Mesenchymal stem cell (in vitro differentiated cells and primary cell): ENCODE measurements around the gene DHX36.

Experiments
- DNase-seq: peaks from one replicate; pipeline ENCODE4 v3.0.0-alpha.2; 2013
- H2AFZ ChIP-seq: one replicate; pipeline ENCODE4 v1.6.1; 2013; ENCODE audit warnings: low read depth, mild to moderate bottlenecking, control low read depth, inconsistent platforms, low read length, moderate library complexity
- H2AK5ac ChIP-seq: 2 replicates; pipeline ENCODE4 v1.6.1; 2013; ENCODE audit warnings: low read length, moderate library complexity, mild to moderate bottlenecking, inconsistent platforms; ENCODE audit not compliant: severe bottlenecking
- H2BK120ac ChIP-seq: one replicate; pipeline ENCODE4 v1.6.1; 2013; ENCODE audit warnings: low read depth, mild to moderate bottlenecking, inconsistent platforms, low read length, moderate library complexity
- H2BK12ac ChIP-seq, 2 experiments: one replicate each; pipeline ENCODE4 v1.6.1; 2013; ENCODE audit warnings: inconsistent platforms in 2 of 2, low read length in 2 of 2, mild to moderate bottlenecking in 2 of 2, moderate library complexity in 2 of 2, control low read depth in 1 of 2
- H2BK15ac ChIP-seq: one replicate; pipeline ENCODE4 v1.6.1; 2013; ENCODE audit warnings: mild to moderate bottlenecking, low read depth, inconsistent platforms; ENCODE audit not compliant: poor library complexity, severe bottlenecking
- H2BK5ac ChIP-seq: 2 replicates; pipeline ENCODE4 v1.6.1; 2013; ENCODE audit warnings: low read depth, mild to moderate bottlenecking, low read length, control low read depth, inconsistent platforms; ENCODE audit not compliant: poor library complexity, severe bottlenecking
- H3K14ac ChIP-seq, 2 experiments: one replicate each; pipeline ENCODE4 v1.6.1; 2013; ENCODE audit warnings: inconsistent platforms in 2 of 2, low read length in 2 of 2, control low read depth in 1 of 2, mild to moderate bottlenecking in 1 of 2, moderate library complexity in 1 of 2
- H3K18ac ChIP-seq, 2 experiments: one replicate each; pipeline ENCODE4 v1.6.1; 2013; ENCODE audit warnings: inconsistent platforms in 2 of 2, low read length in 2 of 2, control low read depth in 1 of 2, low read depth in 1 of 2, mild to moderate bottlenecking in 1 of 2
- H3K23ac ChIP-seq, 2 experiments: one replicate each; pipeline ENCODE4 v1.6.1; 2013; ENCODE audit warnings: inconsistent platforms in 2 of 2, low read length in 2 of 2, mild to moderate bottlenecking in 2 of 2, moderate library complexity in 2 of 2, control low read depth in 1 of 2
- H3K27ac ChIP-seq: 2 replicates; pipeline ENCODE4 v1.5.1; 2013; ENCODE audit warnings: mild to moderate bottlenecking, moderate library complexity, low read length, control low read depth, inconsistent platforms; ENCODE audit not compliant: poor library complexity, severe bottlenecking
- H3K27me3 ChIP-seq, 2 experiments: 2 replicates each; pipeline versions ENCODE4 v1.6.1 to v1.7.0; 2013; ENCODE audit warnings: low read length in 2 of 2, mild to moderate bottlenecking in 2 of 2, moderate library complexity in 2 of 2, control low read depth in 1 of 2, inconsistent platforms in 1 of 2; ENCODE audit not compliant: control insufficient read depth in 1 of 2, insufficient read depth in 1 of 2
- H3K36me3 ChIP-seq, 2 experiments: 2 replicates each; pipeline versions ENCODE4 v1.6.1 to v1.7.0; 2013; ENCODE audit warnings: low read length in 2 of 2, control low read depth in 1 of 2, inconsistent platforms in 1 of 2, low read depth in 1 of 2, mild to moderate bottlenecking in 1 of 2; ENCODE audit not compliant: insufficient read depth in 2 of 2, control insufficient read depth in 1 of 2
- H3K4ac ChIP-seq, 2 experiments: one replicate each; pipeline ENCODE4 v1.6.1; 2013; ENCODE audit warnings: inconsistent platforms in 2 of 2, low read length in 2 of 2, mild to moderate bottlenecking in 2 of 2, moderate library complexity in 2 of 2, control low read depth in 1 of 2, low read depth in 1 of 2
- H3K4me1 ChIP-seq: 2 replicates; pipeline ENCODE4 v1.6.1; 2013; ENCODE audit warnings: low read depth, low read length, control low read depth; ENCODE audit not compliant: control insufficient read depth, insufficient read depth
- H3K4me2 ChIP-seq: 2 replicates; pipeline ENCODE4 v1.6.1; 2013; ENCODE audit warnings: low read length, mild to moderate bottlenecking, inconsistent platforms; ENCODE audit not compliant: poor library complexity, severe bottlenecking
- H3K4me3 ChIP-seq, 2 experiments: 2 replicates each; pipeline versions ENCODE4 v1.5.1 to v1.7.0; 2013; ENCODE audit warnings: low read length in 2 of 2, mild to moderate bottlenecking in 2 of 2, control low read depth in 1 of 2, low read depth in 1 of 2; ENCODE audit not compliant: insufficient read depth in 1 of 2
- H3K79me1 ChIP-seq: replicated peaks from 2 replicates; pipeline ENCODE4 v1.6.1; 2013; ENCODE audit warnings: mild to moderate bottlenecking, control low read depth, low read length, inconsistent platforms; ENCODE audit not compliant: poor library complexity, severe bottlenecking
- H3K9ac ChIP-seq: 2 replicates; pipeline ENCODE4 v1.7.0; 2013; ENCODE audit warnings: mild to moderate bottlenecking, low read length, moderate library complexity
- H3K9me3 ChIP-seq: 2 replicates; pipeline ENCODE4 v1.7.0; 2013; ENCODE audit warnings: mild to moderate bottlenecking, low read length; ENCODE audit not compliant: control insufficient read depth
- H4K8ac ChIP-seq: one replicate; pipeline ENCODE4 v1.6.1; 2013; ENCODE audit warnings: inconsistent platforms, mild to moderate bottlenecking, low read length, moderate library complexity
- H4K91ac ChIP-seq: one replicate; pipeline ENCODE4 v1.6.1; 2013; ENCODE audit warnings: mild to moderate bottlenecking, low read length, inconsistent platforms
- WGBS: methylation state at CpG from one replicate; pipeline ENCODE4 v1.1.7; 2013; ENCODE audit warnings: mixed read lengths; 5-methylcytosine and 5-hydroxymethylcytosine counted together

Gene DHX36

DNA sequence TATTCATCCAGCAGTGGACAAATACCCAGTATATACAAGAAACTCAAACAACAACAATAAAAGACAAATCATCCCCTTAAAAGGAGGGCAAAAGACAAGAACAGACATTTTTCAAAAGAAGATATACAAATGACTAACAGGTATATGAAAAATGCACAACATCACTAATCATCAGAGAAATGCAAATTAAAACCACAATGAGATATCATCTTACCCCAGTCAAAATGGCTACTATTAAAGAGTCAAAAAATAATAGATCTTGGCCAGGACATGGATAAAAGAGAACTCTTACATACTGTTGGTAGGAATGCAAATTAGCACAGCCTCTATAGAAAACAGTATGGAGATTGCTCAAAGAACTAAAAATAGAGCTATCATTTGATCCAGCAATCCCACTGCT, 16.9 kb downstream of the DHX36 start:
- Histone ChIP-seq H2BK12ac (no peak overlapping the region), H3K4me3 (no peak overlapping the region), H3K36me3 (peaks cover 11 to 87% of the 10 kb centered on the region in 2 experiments), H2AK5ac (no peak overlapping the region), H3K23ac (no peak overlapping the region), H2BK15ac (no peak overlapping the region), H2AFZ (no peak overlapping the region), H3K9ac (no peak overlapping the region), H3K9me3 (no peaks in the 10 kb centered on the region), H3K4me2 (no peak overlapping the region), H3K27ac (no peak overlapping the region), H3K27me3 (no peaks in the 10 kb centered on the region), H3K4ac (no peak overlapping the region), H2BK120ac (no peak overlapping the region), H3K4me1 (peaks cover 6% of the 10 kb centered on the region), H4K8ac (no peak overlapping the region), H3K18ac (no peak overlapping the region), H2BK5ac (no peak overlapping the region), H3K79me1 (peaks cover 6% of the 10 kb centered on the region), H4K91ac (no peak overlapping the region), H3K14ac (no peak overlapping the region)
- no peak for DNase-seq

DNA sequence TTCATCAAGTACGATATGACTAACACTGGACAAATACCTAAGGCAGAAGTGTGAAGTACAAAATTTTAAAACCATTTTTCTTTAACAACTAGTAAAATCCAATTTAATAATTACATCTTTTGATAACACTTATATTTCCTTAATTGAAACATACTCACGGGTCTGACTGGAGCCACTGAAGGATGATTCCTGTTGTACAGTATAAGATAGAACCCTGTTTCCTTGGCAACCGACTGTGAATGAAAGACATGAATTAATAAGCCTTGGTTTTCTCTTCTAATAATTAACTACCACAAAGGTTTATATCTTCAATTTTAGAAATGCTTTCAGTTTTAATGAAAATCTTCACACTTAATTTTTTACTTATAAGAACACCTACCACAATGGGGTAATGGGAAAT, 19.4 kb downstream of the DHX36 start:
- Histone ChIP-seq H2BK120ac (no peak overlapping the region), H3K79me1 (peaks cover 8% of the 10 kb centered on the region), H2AK5ac (no peak overlapping the region), H2BK12ac (no peak overlapping the region), H3K14ac (no peak overlapping the region), H3K4me1 (peaks cover 6% of the 10 kb centered on the region), H3K27me3 (no peaks in the 10 kb centered on the region), H3K9ac (no peak overlapping the region), H2AFZ (no peak overlapping the region), H3K4ac (no peak overlapping the region), H3K36me3 (peaks cover 11 to 99% of the 10 kb centered on the region in 2 experiments), H3K18ac (no peak overlapping the region), H3K4me3 (no peak overlapping the region), H3K27ac (no peak overlapping the region), H3K4me2 (no peak overlapping the region), H2BK5ac (no peak overlapping the region), H2BK15ac (no peak overlapping the region), H3K9me3 (no peaks in the 10 kb centered on the region), H4K8ac (no peak overlapping the region), H3K23ac (no peak overlapping the region), H4K91ac (no peak overlapping the region)
- WGBS = 100% methylated on average over 1 of the region's 3 CpGs
- no peak for DNase-seq

DNA sequence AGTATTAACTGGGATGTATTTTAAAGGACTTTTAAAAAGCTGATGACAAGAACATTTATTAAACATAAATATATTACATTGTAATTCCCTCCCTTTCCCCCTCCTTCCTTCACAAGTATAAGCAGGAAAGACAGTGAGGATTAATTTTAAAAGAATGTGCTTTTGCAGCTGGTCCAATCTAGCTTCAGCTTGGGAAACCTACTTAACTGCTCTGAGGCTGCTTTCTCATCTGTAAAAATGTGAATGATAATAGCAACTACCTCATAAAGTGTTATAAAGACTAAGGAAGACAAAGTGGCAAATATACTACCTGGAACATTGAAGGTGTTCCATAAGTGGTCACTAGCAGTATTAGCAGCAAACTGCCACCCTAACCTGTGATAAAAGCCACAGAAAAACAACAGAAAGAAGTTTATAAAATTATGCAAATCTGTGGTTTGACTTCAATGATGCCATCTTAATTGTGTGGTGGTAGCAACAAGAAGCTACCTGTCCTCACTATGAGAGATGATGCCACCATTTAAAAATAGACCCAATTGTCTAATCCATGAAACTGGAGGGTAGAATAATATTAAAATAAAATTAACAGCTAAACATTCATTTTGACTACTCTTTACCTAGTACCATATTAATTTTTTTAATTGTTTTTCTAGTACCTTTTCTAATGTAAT, 20.0 kb downstream of the DHX36 start:
- Histone ChIP-seq H3K18ac (no peak overlapping the region), H3K9me3 (no peaks in the 10 kb centered on the region), H3K9ac (peak overlapping the region; percentile 58), H3K36me3 (peaks cover 11 to 99% of the 10 kb centered on the region in 2 experiments), H3K4me2 (no peak overlapping the region), H2BK12ac (no peak overlapping the region), H3K4me3 (no peak overlapping the region), H2BK15ac (no peak overlapping the region), H4K8ac (no peak overlapping the region), H3K4ac (no peak overlapping the region), H2BK5ac (no peak overlapping the region), H3K27ac (peak overlapping the region; percentile 71), H2BK120ac (no peak overlapping the region), H3K79me1 (peaks cover 8% of the 10 kb centered on the region), H3K14ac (no peak overlapping the region), H2AFZ (no peak overlapping the region), H3K23ac (no peak overlapping the region), H3K27me3 (no peaks in the 10 kb centered on the region), H3K4me1 (peaks cover 6% of the 10 kb centered on the region), H2AK5ac (no peak overlapping the region), H4K91ac (no peak overlapping the region)
- DNase-seq = no peak

DNA sequence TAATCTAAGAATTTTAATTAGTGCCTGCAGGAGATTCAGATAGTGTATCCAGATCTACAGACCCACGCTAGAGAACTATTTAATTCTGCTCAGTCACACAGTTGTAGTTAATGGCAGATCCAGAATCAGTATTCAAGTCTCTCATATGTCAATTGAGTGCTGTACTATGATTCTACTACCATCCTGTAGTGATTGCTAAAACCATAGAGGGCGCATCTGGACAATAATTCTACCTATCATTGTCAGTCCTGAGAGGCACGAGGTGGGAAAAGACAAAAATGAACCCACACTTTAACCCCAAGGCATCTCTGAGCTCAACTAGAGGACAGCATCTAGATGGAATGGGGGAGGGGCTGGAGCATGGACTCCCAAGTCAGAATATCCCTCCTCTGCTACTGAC, 22.7 kb downstream of the DHX36 start:
- DNase-seq = no peak
- 92% methylated on average over 3 of the region's 3 CpGs for WGBS
- Histone ChIP-seq H3K9ac (no peak overlapping the region), H2BK12ac (no peak overlapping the region), H3K79me1 (peaks cover 5% of the 10 kb centered on the region), H3K9me3 (no peaks in the 10 kb centered on the region), H3K4me1 (peaks cover 6% of the 10 kb centered on the region), H4K8ac (no peak overlapping the region), H3K36me3 (peaks cover 16 to 94% of the 10 kb centered on the region in 2 experiments), H3K4ac (no peak overlapping the region), H2BK5ac (no peak overlapping the region), H2BK120ac (no peak overlapping the region), H3K4me2 (no peak overlapping the region), H2AFZ (no peak overlapping the region), H3K4me3 (no peak overlapping the region), H2AK5ac (no peak overlapping the region), H3K27ac (no peak overlapping the region), H3K27me3 (no peaks in the 10 kb centered on the region), H3K18ac (no peak overlapping the region), H2BK15ac (no peak overlapping the region), H3K23ac (no peak overlapping the region), H3K14ac (no peak overlapping the region), H4K91ac (no peak overlapping the region)
